Retinal pigment epithelial cell (primary cell): ENCODE measurements around the gene CORO7.
A peak's percentile ranks its signal among the peaks of the same experiment; 100 is the strongest.

ENCODE experiments used
- DNase-seq: peaks from one replicate; pipeline ENCODE4 v3.0.0-alpha.2; 2010; ENCODE audit warnings: low read depth
- H3K4me3 ChIP-seq: 2 replicates; pipeline ENCODE4 v1.5.1; 2011; ENCODE audit warnings: mild to moderate bottlenecking, low read length, control low read depth, moderate library complexity
- CTCF ChIP-seq: conservative IDR thresholded peaks from 2 replicates; pipeline ENCODE4 v1.5.1; 2011; ENCODE audit warnings: low read depth, low read length, control low read depth, inconsistent platforms

Gene CORO7

GRCh38 chr16:4426722-4427372 is 10.5 kb upstream of the CORO7 start:
- no peak for TF ChIP-seq CTCF
- H3K4me3 ChIP-seq, result peak overlapping the region; percentile 79
- no peak for DNase-seq

- no peak for TF ChIP-seq CTCF
- no peak for DNase-seq
- peak overlapping the region; percentile 79 for H3K4me3 ChIP-seq
Observed at GRCh38 chr16:4426021-4426684, 9.8 kb upstream of the CORO7 start.

GRCh38 chr16:4425378-4426020 is 9.1 kb upstream of the CORO7 start, which contains the start of gene DNAJA3:
DNAJA3 (plus strand) TSS chr16:4425868; CDS start chr16:4425882, 14 bp downstream.
- peak within 1 kb of the TSS; percentile 79 for H3K4me3 ChIP-seq
- TF ChIP-seq CTCF, result no peak
- DNase-seq, result peak; percentile 83

- TF ChIP-seq CTCF, result no peak
Observed at GRCh38 chr16:4420505-4421105, 4.2 kb upstream of the CORO7 start.

GRCh38 chr16:4419402-4419959 is 3.1 kb upstream of the CORO7 start:
- no peak overlapping the region for H3K4me3 ChIP-seq
- TF ChIP-seq CTCF, result no peak
- DNase-seq, result no peak

More at GRCh38 chr16:4420505-4421105, 4.2 kb upstream of the CORO7 start:
- no peak overlapping the region for H3K4me3 ChIP-seq
- DNase-seq, result no peak

- peak; percentile 0 for TF ChIP-seq CTCF
- DNase-seq, result no peak
- peak overlapping the region; percentile 66 for H3K4me3 ChIP-seq
Observed at GRCh38 chr16:4415538-4416199, 727 bp downstream of the CORO7 start.
